A549 (cell line): Measurements from ENCODE around the gene RAB3D. TPM values are rescaled to one million over a fixed set of nuclear protein-coding genes. Genes with fewer than 3 reads are reported as not detected.
"Not testable (repeated sequence)": the region's sequence is repeated elsewhere in the genome, so short reads cannot be mapped to it uniquely, and the experiment has no call there.

ENCODE experiments used
- ATAC-seq, 2 experiments: fragments of 200-7000 bp in 1 of 2; fragments of >200 bp in 1 of 2; cut with Nextera tagmentation in 1 of 2; cut with Tn5 transposase in 1 of 2; 3 replicates each; pipeline versions ENCODE4 v1.8.0 to v1.9.1; 2018 to 2020; ENCODE audit warnings: mild to moderate bottlenecking in 1 of 2, moderate library complexity in 1 of 2
- CTCF ChIA-PET: fragments of 300-600 bp; sonication (Branson Sonifier 250); formaldehyde crosslinking; extraction: SDS; loops from one replicate; lab custom pipeline; 2021; ENCODE audit warnings: antibody characterized with exemption, inconsistent platforms; lab: Yijun Ruan, JAX
- POLR2A ChIA-PET: fragments of 350-600 bp; formaldehyde crosslinking; extraction: SDS; loops from one replicate; lab custom pipeline; 2021; ENCODE audit warnings: antibody characterized with exemption, inconsistent platforms; lab: Yijun Ruan, JAX
- DNase-seq, 2 experiments: peaks; one replicate each; pipeline versions ENCODE4 v3.0.0 to v3.0.0-alpha.2; 2011 to 2016; ENCODE audit warnings: low read depth in 1 of 2, low spot score in 1 of 2
- FAIRE-seq: peaks from 2 replicates; lab custom pipeline; 2011; peaks lifted over from hg19 to GRCh38; lab: Jason Lieb, UNC
- H3K27ac ChIP-seq, 2 experiments: fragments of >200 bp; sonication (Bioruptor Twin); formaldehyde crosslinking; 3 replicates each; pipeline ENCODE4 v1.5.1; 2016 to 2017
- H3K4me1 ChIP-seq: fragments of >200 bp; sonication (Bioruptor Twin); formaldehyde crosslinking; 3 replicates; pipeline ENCODE4 v1.6.1; 2016
- H3K4me2 ChIP-seq: fragments of >200 bp; sonication (Bioruptor Twin); formaldehyde crosslinking; 3 replicates; pipeline ENCODE4 v1.6.1; 2016
- H3K4me3 ChIP-seq: fragments of >200 bp; sonication (Bioruptor Twin); formaldehyde crosslinking; 3 replicates; pipeline ENCODE4 v1.5.1; 2016
- H3K9me3 ChIP-seq: fragments of >200 bp; sonication (Bioruptor Twin); formaldehyde crosslinking; 3 replicates; pipeline ENCODE4 v1.6.1; 2016
- CHD2 ChIP-seq: fragments of 150-350 bp; IDR thresholded peaks from 2 replicates; pipeline ENCODE4 v1.6.1; 2014; ENCODE audit warnings: low read length; ENCODE audit not compliant: partially characterized antibody
- CHD4 ChIP-seq: fragments of 200-600 bp; sonication (generic); IDR thresholded peaks from 2 replicates; pipeline ENCODE4 v1.6.1; 2016; ENCODE audit warnings: antibody characterized with exemption, mild to moderate bottlenecking, borderline replicate concordance
- E2F6 ChIP-seq: IDR thresholded peaks from 2 replicates; pipeline ENCODE4 v1.6.1; 2012; ENCODE audit warnings: low read depth, borderline replicate concordance
- EHMT2 ChIP-seq: fragments of 200-600 bp; sonication (generic); IDR thresholded peaks from 2 replicates; pipeline ENCODE4 v1.6.1; 2016; ENCODE audit warnings: antibody characterized with exemption, low read depth, mild to moderate bottlenecking, moderate library complexity
- ELK1 ChIP-seq: fragments of 150-350 bp; IDR thresholded peaks from 2 replicates; pipeline ENCODE4 v1.6.1; 2014; ENCODE audit warnings: low read depth, mild to moderate bottlenecking, low read length
- HES2 ChIP-seq: fragments of >200 bp; sonication (Bioruptor Twin); formaldehyde crosslinking; IDR thresholded peaks from 2 replicates; pipeline ENCODE4 v1.6.1; 2016
- HEYL ChIP-seq: fragments of 250-450 bp; sonication (Bioruptor Pico); IDR thresholded peaks from 2 replicates; pipeline ENCODE4 v1.8.0; 2021; ENCODE audit warnings: mild to moderate bottlenecking, moderate library complexity
- HMGXB4 ChIP-seq: fragments of 250-450 bp; sonication (Bioruptor Pico); IDR thresholded peaks from 2 replicates; pipeline ENCODE4 v1.5.0; 2021; ENCODE audit warnings: mild to moderate bottlenecking, moderate library complexity, borderline replicate concordance
- HOXB5 ChIP-seq: fragments of 250-450 bp; sonication (Bioruptor Pico); IDR thresholded peaks from 2 replicates; pipeline ENCODE4 v1.5.0; 2020; ENCODE audit warnings: mild to moderate bottlenecking, moderate library complexity
- JUN ChIP-seq, 2 experiments: fragments of >200 bp; sonication (Bioruptor Twin); formaldehyde crosslinking; IDR thresholded peaks; 2 replicates in 1 of 2; 3 replicates in 1 of 2; pipeline ENCODE4 v1.6.1; 2016 to 2017
- JUNB ChIP-seq: fragments of >200 bp; sonication (Bioruptor Twin); formaldehyde crosslinking; IDR thresholded peaks from 2 replicates; pipeline ENCODE4 v1.6.1; 2016
- MAX ChIP-seq: IDR thresholded peaks from 2 replicates; pipeline ENCODE4 v1.6.1; 2012
- MYC ChIP-seq: IDR thresholded peaks from 2 replicates; pipeline ENCODE4 v1.6.1; 2012; ENCODE audit warnings: mild to moderate bottlenecking, inconsistent platforms, low read length, improper control_type of control experiment, borderline replicate concordance
- NFE2L2 ChIP-seq: fragments of 150-350 bp; conservative IDR thresholded peaks from 2 replicates; pipeline ENCODE4 v1.6.1; 2014; ENCODE audit warnings: low read length
- NPAS2 ChIP-seq: fragments of 250-450 bp; sonication (Bioruptor Pico); IDR thresholded peaks from 2 replicates; pipeline ENCODE4 v1.8.0; 2022; ENCODE audit warnings: mild to moderate bottlenecking, moderate library complexity, borderline replicate concordance
- POLR2AphosphoS2 ChIP-seq: conservative IDR thresholded peaks from 2 replicates; pipeline ENCODE4 v1.6.1; 2012; ENCODE audit warnings: low read length, improper control_type of control experiment, inconsistent platforms
- RAD21 ChIP-seq, 2 experiments: fragments of >200 bp in 1 of 2; sonication (Bioruptor Twin) in 1 of 2; formaldehyde crosslinking in 1 of 2; IDR thresholded peaks in 1 of 2; conservative IDR thresholded peaks in 1 of 2; 2 replicates in 1 of 2; 3 replicates in 1 of 2; pipeline ENCODE4 v1.6.1; 2012 to 2018; ENCODE audit warnings: inconsistent platforms in 1 of 2
- RCOR1 ChIP-seq: fragments of 150-350 bp; IDR thresholded peaks from 2 replicates; pipeline ENCODE4 v1.6.1; 2014; ENCODE audit warnings: antibody characterized with exemption, low read length, low read depth
- SMC3 ChIP-seq: fragments of >200 bp; sonication (Bioruptor Twin); formaldehyde crosslinking; IDR thresholded peaks from 3 replicates; pipeline ENCODE4 v1.6.1; 2018; ENCODE audit warnings: inconsistent platforms
- SREBF2 ChIP-seq: fragments of 450-650 bp; IDR thresholded peaks from 2 replicates; pipeline ENCODE4 v1.6.1; 2014; ENCODE audit warnings: mild to moderate bottlenecking, moderate library complexity
- TFCP2L1 ChIP-seq: fragments of 250-450 bp; sonication (Bioruptor Pico); IDR thresholded peaks from 2 replicates; pipeline ENCODE4 v1.5.0; 2021; ENCODE audit warnings: mild to moderate bottlenecking
- TP53 ChIP-seq: fragments of 250-450 bp; sonication (Bioruptor Pico); IDR thresholded peaks from 2 replicates; pipeline ENCODE4 v1.5.0; 2021; ENCODE audit warnings: mild to moderate bottlenecking, moderate library complexity
- ZSCAN20 ChIP-seq: fragments of 250-450 bp; sonication (Bioruptor Pico); IDR thresholded peaks from 2 replicates; pipeline ENCODE4 v1.8.0; 2022; ENCODE audit warnings: mild to moderate bottlenecking, moderate library complexity
- WGBS: methylation state at CpG from one replicate; pipeline ENCODE4 v1.1.6; 2017; ENCODE audit errors: missing lambda C conversion rate; 5-methylcytosine and 5-hydroxymethylcytosine counted together
- polyA plus RNA-seq, 4 experiments: library from polyadenylated mRNA; depleted of rRNA in 3 of 4; stranded (reverse); fragments of >200 nt; fragmentation: RNase III in 1 of 4; extraction: RNeasy Plus Mini Kit Qiagen cat#74134 plus additional on column Dnase treatment in 1 of 4; gene quantifications; 2 replicates in 3 of 4; 3 replicates in 1 of 4; pipeline ENCODE4 v1.2.3, GENCODE V29; 2011 to 2017
- TF ChIP-seq, protein P1 (sequence below): fragments of 450-650 bp; IDR thresholded peaks from 2 replicates; pipeline ENCODE4 v1.6.1; 2014; ENCODE audit warnings: antibody characterized with exemption
- TF ChIP-seq, protein P2 (sequence below): fragments of 200-600 bp; sonication (generic); IDR thresholded peaks from 2 replicates; pipeline ENCODE4 v1.6.1; 2016; ENCODE audit warnings: antibody characterized with exemption, mild to moderate bottlenecking, moderate library complexity

The RAB3D gene
- polyA plus RNA-seq, 2 of the 4 experiments (the other 2 are of a cell fraction) = 4.8 to 22.3 TPM

GRCh38 chr19:11337080-11337479 lies 2.4 kb downstream of the RAB3D start:
- ChIA-PET CTCF (interaction anchor here (0.8 to 5.0 kb wide), 5 partner anchors 43 to 146 kb away, joined by 3 to 31 read pairs (median 3); partner anchors contain the start of genes ODAD3 and PRKCSH), POLR2A (interaction anchor here (0.6 kb wide), 1 partner anchor 10 kb away, joined by 4 read pairs; the partner anchor contains the start of gene CCDC159)
- DNase-seq = no peak
- 94% methylated on average over 14 of the region's 14 CpGs for WGBS
- TF ChIP-seq JUNB = no peak
- TF ChIP-seq CHD2 = no peak
- TF ChIP-seq ELK1 = no peak
- no peak for TF ChIP-seq TP53 (CRISPR knock-in tag)
- no peak for TF ChIP-seq RCOR1
- TF ChIP-seq, protein P1, sequence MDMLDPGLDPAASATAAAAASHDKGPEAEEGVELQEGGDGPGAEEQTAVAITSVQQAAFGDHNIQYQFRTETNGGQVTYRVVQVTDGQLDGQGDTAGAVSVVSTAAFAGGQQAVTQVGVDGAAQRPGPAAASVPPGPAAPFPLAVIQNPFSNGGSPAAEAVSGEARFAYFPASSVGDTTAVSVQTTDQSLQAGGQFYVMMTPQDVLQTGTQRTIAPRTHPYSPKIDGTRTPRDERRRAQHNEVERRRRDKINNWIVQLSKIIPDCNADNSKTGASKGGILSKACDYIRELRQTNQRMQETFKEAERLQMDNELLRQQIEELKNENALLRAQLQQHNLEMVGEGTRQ = no peak
- TF ChIP-seq NPAS2 = no peak
- TF ChIP-seq ZSCAN20 = no peak
- no peak for TF ChIP-seq MAX
- TF ChIP-seq HOXB5 = no peak
- TF ChIP-seq TFCP2L1 = no peak
- TF ChIP-seq POLR2AphosphoS2 = no peak
- TF ChIP-seq SMC3 = no peak
- TF ChIP-seq EHMT2 = no peak
- TF ChIP-seq, protein P2, sequence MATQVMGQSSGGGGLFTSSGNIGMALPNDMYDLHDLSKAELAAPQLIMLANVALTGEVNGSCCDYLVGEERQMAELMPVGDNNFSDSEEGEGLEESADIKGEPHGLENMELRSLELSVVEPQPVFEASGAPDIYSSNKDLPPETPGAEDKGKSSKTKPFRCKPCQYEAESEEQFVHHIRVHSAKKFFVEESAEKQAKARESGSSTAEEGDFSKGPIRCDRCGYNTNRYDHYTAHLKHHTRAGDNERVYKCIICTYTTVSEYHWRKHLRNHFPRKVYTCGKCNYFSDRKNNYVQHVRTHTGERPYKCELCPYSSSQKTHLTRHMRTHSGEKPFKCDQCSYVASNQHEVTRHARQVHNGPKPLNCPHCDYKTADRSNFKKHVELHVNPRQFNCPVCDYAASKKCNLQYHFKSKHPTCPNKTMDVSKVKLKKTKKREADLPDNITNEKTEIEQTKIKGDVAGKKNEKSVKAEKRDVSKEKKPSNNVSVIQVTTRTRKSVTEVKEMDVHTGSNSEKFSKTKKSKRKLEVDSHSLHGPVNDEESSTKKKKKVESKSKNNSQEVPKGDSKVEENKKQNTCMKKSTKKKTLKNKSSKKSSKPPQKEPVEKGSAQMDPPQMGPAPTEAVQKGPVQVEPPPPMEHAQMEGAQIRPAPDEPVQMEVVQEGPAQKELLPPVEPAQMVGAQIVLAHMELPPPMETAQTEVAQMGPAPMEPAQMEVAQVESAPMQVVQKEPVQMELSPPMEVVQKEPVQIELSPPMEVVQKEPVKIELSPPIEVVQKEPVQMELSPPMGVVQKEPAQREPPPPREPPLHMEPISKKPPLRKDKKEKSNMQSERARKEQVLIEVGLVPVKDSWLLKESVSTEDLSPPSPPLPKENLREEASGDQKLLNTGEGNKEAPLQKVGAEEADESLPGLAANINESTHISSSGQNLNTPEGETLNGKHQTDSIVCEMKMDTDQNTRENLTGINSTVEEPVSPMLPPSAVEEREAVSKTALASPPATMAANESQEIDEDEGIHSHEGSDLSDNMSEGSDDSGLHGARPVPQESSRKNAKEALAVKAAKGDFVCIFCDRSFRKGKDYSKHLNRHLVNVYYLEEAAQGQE = no peak
- no peak for TF ChIP-seq E2F6
- no peak for TF ChIP-seq HES2
- no peak for TF ChIP-seq SREBF2
- no peak overlapping the region for H3K4me2 ChIP-seq
- no peaks in the 10 kb centered on the region for H3K9me3 ChIP-seq
- no peak for ATAC-seq
- H3K27ac ChIP-seq = no peak overlapping the region
- no peak overlapping the region for H3K4me3 ChIP-seq
- no peak for FAIRE-seq
- peaks cover 12% of the 10 kb centered on the region for H3K4me1 ChIP-seq

DNA sequence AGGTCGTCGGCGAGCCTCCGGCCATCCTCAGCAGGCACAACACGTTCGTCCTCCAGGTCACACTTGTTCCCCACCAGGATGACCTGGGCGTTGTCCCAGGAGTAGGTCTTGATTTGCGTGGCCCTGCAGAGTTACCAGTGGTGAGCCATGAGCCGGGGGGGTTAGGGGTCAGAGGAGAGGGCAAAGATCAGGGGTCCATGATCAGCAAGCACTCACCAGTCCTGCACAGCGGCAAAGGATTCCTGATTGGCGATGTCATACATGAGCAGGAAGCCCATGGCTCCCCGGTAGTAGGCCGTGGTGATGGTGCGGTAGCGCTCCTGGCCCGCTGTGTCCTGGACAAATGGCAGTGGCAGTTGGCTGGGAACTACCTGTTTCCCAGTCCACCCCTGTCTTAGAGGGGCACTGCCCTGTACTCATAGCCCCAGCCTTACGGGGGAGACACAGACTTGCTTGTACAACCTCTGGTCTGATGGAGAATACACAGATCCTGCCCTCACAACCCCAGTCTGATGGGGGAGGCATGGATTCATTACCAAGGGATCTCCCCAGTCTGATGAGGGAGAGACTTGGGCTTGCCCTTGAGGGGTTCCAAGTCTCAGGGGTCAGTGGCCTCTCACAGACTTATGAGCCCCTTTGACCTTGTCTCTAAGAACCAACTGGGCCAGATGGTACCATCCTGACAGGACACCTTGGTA lies 3.9 kb downstream of the RAB3D start:
- no peak overlapping the region for H3K4me3 ChIP-seq
- ATAC-seq (no peak), DNase-seq (no peak), FAIRE-seq (no peak)
- whole genome bisulfite sequencing = 96% methylated on average over 10 of the region's 17 CpGs
- no peak overlapping the region for H3K4me2 ChIP-seq
- TF ChIP-seq JUN (IDR thresholded peaks at IDR 0.05) = no peak
- TF ChIP-seq TFCP2L1 = no peak
- TF ChIP-seq TP53 (CRISPR knock-in tag) = no peak
- TF ChIP-seq POLR2AphosphoS2 = no peak
- no peak for TF ChIP-seq MYC
- no peak for TF ChIP-seq CHD4
- no peak for TF ChIP-seq HEYL (CRISPR knock-in tag)
- TF ChIP-seq RAD21 (conservative IDR thresholded peaks at IDR 0.05 in 1 of 2, IDR thresholded peaks at IDR 0.05 in 1 of 2) = no peak
- no peak for TF ChIP-seq NFE2L2
- TF ChIP-seq HMGXB4 = no peak
- no peaks in the 10 kb centered on the region for H3K9me3 ChIP-seq
- ChIA-PET POLR2A (no interaction called here), CTCF (interaction anchor here (0.7 kb wide), 2 partner anchors 25 to 42 kb away, joined by 3 to 5 read pairs; no protein-coding TSS in a partner anchor)
- peaks cover 12% of the 10 kb centered on the region for H3K4me1 ChIP-seq
- H3K27ac ChIP-seq = no peak overlapping the region

DNA sequence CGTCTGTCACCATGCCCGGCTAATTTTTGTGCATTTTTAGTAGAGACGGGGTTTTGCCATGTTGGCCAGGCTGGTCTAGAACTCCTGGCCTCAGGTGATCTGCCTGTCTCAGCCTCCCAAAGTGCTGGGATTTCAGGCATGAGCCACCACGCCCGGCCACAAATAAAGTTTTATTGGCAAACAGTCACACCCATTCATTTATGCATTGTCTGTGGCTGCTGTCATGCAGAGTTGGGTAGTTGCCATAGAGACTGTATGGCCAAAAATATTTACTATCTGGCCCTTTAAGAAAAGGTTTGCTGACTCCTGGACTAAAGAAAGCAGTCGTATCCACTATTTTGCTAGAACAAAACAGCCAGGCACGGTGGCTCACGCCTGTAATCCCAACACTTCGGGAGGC lies 5.6 kb downstream of the RAB3D start:
- DNase-seq (peak in 1 of 2 experiments; percentile 71), ATAC-seq (peak; percentile 52 to 56; a peak in 3 of 6 replicates)
- POLR2A ChIA-PET, H3K4me3 ChIP-seq, H3K9me3 ChIP-seq, H3K4me2 ChIP-seq, FAIRE-seq, H3K27ac ChIP-seq, H3K4me1 ChIP-seq, CTCF ChIA-PET: not testable (repeated sequence)
- 53% methylated on average over 9 of the region's 9 CpGs for WGBS
